HG03520 (cell line): ENCODE results near the gene ATRNL1.
A peak's percentile ranks its signal among the peaks of the same experiment; 100 is the strongest.
"Not testable (repeated sequence)": the region's sequence is repeated elsewhere in the genome, so short reads cannot be mapped to it uniquely, and the experiment has no call there.

Experiments
- ATAC-seq: cut with Tn5 transposase; IDR thresholded peaks from one replicate; pipeline ENCODE4 v1.9.1; 2021; ENCODE audit warnings: mild to moderate bottlenecking, moderate library complexity; ENCODE audit not compliant: unreplicated experiment

Gene ATRNL1

DNA sequence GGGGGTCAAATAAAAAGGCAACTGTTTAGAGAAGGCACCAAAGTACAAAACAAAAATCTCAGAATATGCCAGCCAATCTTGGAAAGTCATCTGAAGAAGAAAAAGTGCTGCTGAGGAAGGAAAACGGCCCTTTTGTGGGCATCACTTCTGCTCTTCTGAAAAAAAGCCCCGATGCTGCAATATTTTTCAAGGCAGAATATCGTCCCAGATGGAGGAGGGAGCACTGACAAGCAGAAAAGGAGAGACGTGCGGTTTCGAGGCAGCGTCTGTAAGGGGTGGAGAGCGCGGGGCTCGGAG lies 959 bp upstream of the ATRNL1 start:
- no peak for ATAC-seq

DNA sequence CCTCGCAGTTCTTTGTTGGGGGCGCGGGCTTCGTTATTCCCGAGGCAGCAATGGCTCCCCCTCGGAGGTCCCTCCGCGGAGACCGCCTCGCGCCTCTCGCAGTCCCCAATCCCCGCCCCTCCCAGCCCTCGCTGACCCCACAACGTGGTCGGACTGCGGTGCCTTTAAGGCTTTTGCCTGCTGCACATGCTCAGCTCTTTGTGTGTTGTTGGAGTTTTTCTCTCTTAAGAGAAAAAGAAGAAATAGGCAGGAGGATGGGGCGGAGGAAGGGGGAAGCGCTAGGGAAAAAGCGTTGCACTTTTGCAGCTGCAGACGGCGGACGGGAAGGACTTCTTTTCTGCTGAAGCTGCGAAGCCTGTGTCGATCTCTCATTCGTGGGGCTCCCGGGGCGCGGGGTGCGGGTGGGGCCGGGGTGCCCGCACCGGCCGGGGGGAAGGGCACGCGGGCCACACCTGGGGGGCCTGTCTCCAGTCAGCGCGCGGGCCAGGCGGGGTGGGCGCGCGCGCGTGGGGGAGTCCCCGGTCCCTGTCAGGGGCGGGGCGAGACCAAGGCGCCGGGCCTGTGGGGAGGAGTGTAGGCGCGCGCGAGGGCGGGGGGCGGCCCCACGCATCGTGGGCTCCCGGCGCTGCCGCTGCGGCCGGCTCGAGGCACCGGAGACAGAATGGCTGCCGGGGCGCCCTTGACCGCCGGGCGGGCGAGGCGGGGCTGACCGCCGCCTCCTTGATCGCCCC lies 445 bp upstream of the ATRNL1 start:
- peak; percentile 77 for ATAC-seq

DNA sequence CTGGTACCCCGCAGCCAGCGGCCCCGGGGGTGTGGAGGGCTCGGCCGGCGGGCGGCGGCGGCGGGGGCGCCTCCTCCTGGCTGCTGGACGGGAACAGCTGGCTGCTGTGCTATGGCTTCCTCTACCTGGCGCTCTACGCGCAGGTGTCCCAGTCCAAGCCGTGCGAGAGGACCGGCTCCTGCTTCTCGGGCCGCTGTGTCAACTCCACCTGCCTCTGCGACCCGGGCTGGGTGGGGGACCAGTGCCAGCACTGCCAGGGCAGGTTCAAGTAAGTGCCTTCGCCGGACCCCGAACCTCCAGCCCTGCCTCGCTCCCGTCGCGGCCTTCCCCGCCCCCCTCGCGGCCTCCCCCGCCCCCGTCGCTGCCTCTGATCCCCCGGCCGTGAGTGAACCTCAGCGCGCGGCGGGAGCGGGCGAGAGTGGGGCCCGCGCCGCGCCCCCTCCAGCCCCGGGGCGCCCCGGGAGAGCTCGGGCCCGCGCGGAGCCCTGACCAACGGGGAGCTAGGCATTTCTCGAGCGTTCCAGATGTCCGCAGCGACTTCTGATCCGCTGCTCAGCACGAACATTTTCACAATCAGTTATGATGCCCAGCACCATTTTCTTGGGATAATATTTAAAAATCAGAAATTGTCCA lies 727 bp downstream of the ATRNL1 start:
- peak; percentile 37 for ATAC-seq

DNA sequence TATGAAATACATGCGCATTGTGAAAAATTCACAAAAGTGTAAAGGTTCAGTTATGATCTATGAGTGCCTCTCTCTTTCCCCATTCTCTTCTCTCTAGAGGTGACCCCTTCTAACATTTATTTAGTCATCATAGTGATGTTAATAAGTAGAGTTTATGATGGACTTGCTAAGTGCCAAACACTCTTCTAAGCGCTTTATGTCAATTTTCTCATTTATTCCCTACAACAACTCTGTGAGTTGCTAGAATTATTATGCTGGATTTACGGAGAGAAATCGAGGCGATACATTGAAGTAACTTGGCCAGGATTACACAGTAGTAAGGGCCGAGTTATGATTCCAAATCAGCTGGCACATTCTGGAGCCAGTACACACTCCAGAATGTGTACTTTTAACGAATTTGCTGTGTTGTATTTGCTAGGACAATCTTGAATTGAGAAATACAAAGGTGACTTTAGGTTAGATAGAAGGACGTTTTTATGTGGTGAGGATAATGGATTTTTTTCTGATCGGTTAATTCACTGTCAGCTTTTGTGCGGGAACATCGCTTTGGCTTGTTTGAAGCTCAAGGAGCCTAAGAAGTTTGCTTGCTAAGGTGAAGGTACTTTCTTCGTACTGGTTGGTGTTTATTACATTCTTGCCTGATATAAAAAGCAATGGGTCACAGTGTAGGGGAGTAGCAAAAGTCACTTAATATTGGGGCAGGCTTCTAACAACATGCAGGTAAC lies 1.4 kb downstream of the ATRNL1 start:
- ATAC-seq = no peak

DNA sequence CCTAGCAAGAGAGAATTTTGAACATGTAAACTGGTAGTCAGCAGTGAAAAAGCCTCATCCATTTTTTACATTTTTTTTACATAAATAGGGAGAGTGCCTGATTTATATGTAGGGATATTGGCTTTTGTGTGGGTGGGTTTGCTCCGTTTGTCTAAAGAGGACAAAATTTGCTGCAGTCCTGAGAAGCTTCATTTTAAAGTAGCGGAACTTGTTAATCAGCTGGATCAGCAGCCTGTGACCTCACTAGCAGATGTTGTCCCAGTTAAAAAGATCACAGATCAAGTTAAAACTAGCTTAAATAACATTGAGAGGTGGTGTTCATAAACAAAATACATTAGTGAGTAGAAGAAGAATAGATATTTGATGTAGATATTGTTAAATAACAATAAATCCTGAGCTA lies 2.6 kb downstream of the ATRNL1 start:
- no peak for ATAC-seq

DNA sequence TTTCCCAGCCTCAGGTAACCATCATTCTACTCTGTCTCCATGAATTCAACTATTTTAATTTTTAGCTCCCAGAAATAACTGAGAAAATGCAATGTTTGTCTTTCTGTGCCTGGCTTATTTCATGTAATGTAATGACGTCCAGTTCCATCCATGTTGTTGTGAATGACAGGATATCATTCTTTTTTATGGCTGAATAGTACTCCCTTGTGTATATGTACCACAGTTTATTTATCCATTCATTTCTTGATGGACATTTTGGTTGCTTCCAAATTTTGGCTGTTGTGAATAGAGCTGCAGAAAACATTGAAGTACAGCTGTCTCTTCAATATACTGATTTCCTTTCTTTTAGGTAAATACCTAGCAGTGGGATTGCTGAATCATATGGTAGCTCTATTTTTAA lies 10.5 kb downstream of the ATRNL1 start:
- ATAC-seq = no peak

DNA sequence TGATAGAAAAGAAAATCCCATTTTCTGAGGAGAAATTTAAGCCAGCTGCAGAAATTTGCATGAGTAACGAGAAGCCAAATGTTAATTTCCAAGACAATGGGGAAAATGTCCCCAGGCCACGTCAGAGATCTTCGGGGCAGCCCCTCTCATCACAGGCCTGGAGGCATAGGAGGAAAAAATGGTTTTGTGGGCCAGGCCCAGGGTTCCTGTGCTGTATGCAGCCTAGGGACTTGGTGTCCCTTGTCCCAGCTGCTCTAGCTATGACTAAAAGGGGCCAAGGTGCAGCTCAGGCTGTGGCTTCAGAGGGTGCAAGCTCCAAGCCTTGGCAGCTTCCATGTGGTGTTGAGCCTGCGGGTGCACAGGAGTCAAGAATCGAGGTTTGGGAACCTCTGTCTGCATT lies 12.2 kb downstream of the ATRNL1 start:
- ATAC-seq = not testable (repeated sequence)

DNA sequence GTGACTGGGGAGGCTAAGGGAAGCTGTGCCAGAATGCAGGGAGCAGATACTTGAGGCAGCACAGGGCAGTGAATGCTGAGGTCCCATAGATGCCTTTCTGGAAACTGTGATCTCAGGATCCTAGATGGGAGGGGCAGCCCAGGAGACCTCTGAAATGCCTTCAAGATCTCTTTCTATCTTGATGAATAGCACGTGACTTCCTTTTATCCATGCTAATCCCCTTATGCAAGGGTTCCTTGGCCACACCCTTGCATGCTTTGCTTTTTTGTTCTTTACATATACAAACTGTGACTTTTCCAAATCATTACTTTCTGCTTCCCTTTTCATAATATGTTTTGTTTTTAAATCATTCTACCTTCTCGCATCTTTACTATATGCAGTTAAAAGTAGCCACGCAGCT lies 14.7 kb downstream of the ATRNL1 start:
- no peak for ATAC-seq

DNA sequence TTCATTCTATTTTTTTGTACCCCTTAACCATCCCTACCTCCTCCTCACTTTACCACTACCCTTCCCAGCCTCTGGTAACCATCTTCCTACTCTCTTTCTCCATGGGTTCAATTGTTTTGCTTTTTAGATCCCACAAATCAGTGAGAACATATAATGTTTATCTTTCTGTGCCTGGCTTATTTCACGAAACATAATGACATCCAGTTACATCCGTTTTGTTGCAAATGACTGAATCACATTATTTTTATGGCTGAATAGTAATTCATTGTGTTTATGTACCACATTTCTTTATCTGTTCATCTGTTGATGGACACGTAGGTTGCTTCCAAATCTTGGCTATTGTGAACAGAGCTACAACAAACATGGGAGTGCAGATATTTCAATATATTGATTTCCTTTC lies 24.1 kb downstream of the ATRNL1 start:
- no peak for ATAC-seq

DNA sequence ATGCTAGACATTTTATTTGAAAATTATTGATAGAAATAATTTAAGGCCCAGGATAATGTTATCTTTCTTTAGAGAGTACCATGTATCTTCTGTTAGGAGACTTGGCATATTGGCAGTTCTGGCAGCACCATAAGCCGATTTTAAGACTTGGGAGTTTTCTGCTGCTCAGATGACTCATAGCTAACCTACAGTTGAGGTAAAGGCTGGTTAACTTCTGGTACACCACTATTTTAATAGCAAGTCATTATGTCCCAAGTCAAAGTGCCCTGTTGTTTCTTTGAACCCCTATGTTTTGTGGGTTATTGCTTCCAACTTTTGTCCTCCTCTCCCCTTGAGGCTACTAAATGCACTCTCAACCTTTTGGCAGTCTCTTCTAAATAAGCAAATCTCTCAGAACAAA lies 25.2 kb downstream of the ATRNL1 start:
- peak; percentile 71 for ATAC-seq

DNA sequence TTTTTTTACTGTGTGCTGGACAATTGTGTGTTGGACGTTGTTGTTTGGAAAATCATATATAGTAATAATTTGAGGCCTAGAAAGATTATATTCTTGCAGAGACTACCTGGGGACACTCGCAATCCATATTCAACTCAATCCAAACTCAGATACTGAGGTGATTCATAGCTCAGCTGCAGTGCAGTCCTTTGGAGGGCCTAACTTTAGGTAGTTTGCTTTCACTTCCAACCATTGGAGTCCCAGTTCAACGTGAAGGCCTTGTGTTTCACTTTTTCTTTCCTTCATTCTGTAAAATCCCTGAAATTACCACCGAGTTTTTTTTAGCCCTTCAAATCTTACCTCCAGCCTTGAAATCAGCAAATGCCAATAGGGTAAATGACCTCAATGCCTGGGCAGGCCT lies 32.3 kb downstream of the ATRNL1 start:
- no peak for ATAC-seq

DNA sequence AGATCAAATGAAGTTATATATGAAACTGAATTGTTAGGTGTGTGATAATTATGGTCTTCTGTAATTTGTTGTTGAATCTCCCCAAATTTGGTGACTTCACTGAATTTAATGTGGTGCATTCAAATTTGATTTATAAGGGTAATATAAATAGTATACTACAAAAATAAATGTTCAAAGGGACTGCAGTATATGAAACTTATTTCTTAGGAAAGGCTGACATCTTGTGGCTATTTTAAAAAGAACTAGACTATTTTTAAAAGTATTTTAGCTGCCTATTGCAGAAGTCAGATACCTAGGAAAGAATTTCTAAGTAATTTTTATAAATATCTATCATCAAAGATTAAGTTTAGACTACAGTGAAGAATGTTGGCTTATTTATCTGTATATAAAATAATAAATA lies 36.6 kb downstream of the ATRNL1 start:
- ATAC-seq = no peak

DNA sequence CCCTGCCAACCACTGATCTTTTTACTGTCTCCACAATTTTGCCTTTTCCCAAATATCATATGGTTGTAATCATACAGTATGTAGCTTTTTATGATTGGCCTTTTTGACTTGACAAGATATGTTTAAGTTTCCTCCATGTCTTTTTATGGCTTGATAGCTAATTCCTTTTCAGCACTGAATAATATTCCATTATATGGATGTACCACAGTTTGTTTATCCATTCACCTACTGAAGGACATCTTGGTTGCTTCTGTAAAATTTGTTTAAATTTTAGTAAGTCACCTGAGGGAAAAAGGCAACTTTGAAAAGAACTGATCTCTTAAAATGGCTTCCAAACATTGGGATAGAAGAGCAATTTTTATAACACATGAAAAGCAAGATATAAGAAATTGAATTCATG lies 43.5 kb downstream of the ATRNL1 start:
- ATAC-seq = no peak

DNA sequence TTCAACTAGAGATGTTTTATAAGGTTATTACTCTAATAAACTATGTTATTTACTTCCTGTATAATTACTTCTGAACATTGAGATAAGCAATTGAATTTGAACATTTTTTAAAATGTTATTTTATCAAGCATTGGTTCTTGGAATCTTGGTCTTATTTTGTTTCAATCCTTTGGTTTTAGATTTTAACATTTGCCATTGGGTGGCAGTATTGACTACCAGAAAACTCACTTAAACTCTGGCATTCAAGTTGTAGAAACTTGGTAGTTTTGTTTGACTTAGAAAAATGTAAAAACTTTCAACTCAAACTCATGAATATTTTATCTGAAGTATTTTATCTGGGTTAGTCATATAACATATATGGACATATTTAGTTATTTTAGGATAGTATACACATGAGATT lies 48.1 kb downstream of the ATRNL1 start:
- no peak for ATAC-seq

DNA sequence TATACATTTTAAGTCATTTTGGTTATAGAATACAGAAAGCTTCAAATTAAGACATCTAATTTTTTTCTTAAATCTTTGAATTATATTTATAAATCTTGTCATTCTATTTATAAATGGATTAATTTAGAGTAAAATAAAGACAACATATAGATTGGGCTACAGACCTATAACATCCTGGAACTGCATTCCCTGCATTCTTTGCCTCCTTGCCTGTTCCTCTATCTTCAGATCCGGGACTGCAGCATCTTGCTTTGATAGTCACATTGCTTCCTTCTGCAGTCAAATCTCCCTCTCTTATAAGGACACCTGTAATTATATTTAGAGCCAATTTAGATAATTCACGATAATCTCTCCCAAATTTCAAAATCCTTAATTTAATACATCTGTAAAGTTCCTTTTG lies 64.2 kb downstream of the ATRNL1 start:
- no peak for ATAC-seq

DNA sequence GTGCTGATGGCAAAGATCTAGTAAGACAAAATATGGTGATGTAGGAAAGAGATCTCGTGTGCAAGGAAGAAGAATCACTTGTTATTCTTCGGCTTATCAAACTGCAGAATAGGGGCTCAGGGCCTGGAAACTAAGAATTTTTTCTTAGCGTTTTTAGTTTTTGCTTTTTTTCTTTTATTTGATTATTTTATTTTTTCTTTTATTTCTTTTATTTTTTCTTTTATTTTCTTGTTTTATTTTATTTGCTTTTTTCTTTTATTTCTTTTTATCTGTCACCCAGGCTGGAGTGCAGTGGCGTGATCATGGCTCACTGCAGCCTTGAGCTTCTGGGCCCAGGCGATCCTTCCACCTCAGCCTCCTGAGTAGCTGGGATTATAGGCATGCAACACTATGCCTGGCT lies 70.0 kb downstream of the ATRNL1 start:
- ATAC-seq = no peak

DNA sequence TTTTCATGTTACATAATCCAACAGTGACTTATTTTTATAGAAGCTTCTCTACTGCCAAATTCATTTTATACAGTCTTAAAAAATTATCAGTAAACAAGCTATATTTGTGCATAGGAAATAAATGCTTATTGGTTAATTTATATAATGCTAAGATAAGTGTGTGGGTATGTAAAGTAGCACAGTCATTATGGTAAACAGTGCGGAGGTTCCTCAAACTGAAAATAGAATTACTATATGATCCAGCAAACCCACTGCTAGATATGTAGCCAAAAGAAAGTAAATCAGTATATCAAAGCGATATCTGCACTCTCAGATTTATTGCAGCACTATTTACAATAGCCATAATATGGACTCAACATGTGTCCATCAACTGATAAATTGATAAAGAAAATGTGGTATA lies 71.1 kb downstream of the ATRNL1 start:
- no peak for ATAC-seq

DNA sequence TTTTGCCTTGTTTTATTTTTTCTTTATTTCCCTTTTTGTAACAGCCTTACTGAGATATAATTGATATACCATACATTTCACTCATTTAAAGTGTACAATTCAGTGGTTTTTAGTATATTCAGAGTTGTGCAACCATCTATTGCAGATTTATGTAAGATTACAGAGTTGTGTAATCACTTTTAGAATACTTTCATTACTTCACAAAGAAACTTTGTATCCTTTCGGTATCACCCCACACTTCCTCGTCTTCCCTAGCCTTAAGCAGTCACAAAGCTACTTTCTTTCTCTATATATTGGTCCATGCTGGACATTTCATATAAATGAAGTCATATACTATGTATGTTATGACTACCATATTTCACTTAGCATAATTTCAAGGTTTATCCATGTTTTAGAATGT lies 74.6 kb downstream of the ATRNL1 start:
- no peak for ATAC-seq

DNA sequence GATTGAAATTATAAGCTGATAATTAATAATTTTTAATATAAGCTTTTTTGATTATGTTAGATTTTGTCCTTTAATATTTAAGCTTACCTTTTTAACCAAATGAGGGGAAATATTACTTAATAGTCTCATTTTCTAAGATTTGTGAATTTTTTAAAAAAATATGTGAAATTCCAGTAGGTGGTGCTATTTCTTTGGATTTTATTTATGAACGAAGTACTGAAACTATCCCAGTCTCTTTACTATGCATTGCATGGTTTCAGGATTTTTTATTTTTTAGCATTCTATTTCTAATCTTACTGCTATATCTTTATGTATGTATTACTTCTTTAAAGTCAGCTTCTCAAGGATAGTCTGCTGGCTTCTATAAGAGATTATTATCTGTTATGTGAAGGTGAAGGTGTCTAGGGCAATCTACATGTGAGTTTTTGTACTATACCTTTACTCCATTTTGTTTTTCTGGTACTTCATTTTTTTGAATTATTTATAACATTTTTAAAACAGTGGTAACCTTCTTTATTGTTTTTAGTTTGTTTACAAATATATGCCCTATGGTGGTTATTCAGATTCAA lies 78.3 kb downstream of the ATRNL1 start:
- no peak for ATAC-seq

DNA sequence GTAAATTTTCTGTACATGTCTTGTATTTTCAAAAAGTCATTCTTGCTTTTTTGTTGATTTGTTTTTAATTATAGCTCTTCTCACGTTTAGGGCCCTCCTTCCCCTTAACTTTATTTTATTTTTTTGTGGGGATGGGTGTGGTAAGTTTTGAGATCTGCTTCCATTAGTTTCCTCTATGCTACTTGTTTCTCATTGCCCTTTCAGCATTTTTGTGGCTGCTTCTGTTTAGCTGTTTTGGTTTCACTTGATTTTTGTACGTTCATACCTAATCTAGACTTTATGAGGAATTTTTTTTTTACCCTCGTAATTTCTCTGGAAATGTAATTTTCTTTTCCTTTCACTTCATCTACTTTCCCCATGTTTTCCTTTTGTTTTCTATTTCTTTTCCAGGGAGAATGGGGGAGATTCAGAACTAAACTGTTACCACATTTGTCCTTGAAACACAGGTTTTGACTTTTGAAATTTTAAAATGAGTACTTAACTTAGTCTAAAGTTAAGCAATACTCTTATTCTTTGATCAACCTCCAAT lies 80.8 kb downstream of the ATRNL1 start:
- no peak for ATAC-seq

DNA sequence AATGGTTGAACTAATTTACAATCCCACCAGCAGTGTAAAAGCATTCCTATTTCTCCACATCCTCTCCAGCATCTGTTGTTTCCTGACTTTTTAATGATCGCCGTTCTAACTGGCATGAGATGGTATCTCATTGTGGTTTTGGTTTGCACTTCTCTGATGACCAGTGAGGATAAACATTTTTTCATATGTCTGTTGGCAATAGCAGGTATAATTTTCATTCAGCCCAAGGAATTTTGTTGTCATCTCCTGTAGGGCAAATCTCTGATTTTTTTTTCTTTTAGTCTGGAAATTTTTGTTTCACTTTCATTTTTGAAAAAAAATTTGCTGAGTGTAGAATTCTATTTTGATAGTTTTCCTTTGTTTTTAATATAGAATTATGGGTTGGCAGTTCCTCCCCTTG lies 114.1 kb downstream of the ATRNL1 start:
- not testable (repeated sequence) for ATAC-seq

DNA sequence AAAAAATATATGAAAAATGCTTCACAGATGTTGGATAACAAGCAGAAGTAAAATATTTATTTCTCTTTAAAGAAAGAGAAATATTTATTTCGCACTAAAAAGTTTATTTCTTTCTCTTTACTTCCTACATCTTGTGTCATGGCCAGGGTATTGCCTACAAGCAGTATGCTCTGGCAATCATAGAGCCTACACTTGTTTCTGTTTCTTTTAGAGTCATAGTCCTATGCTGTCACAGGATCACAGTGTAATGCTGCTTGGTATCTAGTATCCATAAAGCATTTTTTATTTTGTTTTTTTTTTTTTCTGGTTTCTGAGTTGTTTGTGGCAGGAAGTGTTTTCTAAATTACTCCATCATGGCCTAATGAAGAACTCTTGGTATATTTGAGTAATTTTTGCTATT lies 116.0 kb downstream of the ATRNL1 start:
- ATAC-seq = peak; percentile 82
